Neural cell (in vitro differentiated cells): ENCODE data around the gene EXOC4.

ENCODE experiments used
- EP300 ChIP-seq: fragments of 450-650 bp; conservative IDR thresholded peaks from 2 replicates; pipeline ENCODE4 v1.6.1; 2014; ENCODE audit warnings: antibody characterized with exemption, mild to moderate bottlenecking, moderate library complexity; ENCODE audit not compliant: poor library complexity, severe bottlenecking
- MXI1 ChIP-seq: fragments of 450-650 bp; conservative IDR thresholded peaks from 2 replicates; pipeline ENCODE4 v1.6.1; 2014; ENCODE audit warnings: antibody characterized with exemption, mild to moderate bottlenecking; ENCODE audit not compliant: poor library complexity, severe bottlenecking
- POLR2AphosphoS5 ChIP-seq: IDR thresholded peaks from 2 replicates; pipeline ENCODE4 v1.6.1; 2012
- RAD21 ChIP-seq: fragments of 450-650 bp; conservative IDR thresholded peaks from 2 replicates; pipeline ENCODE4 v1.6.1; 2014; ENCODE audit warnings: antibody characterized with exemption, mild to moderate bottlenecking, moderate library complexity
- TAF1 ChIP-seq: IDR thresholded peaks from 2 replicates; pipeline ENCODE4 v1.6.1; 2012; ENCODE audit warnings: low read depth
- TF ChIP-seq, protein P1 (sequence below): fragments of 450-650 bp; IDR thresholded peaks from 2 replicates; pipeline ENCODE4 v1.5.1; 2014; ENCODE audit warnings: antibody characterized with exemption, mild to moderate bottlenecking, moderate library complexity; ENCODE audit not compliant: poor library complexity, severe bottlenecking

DNA sequence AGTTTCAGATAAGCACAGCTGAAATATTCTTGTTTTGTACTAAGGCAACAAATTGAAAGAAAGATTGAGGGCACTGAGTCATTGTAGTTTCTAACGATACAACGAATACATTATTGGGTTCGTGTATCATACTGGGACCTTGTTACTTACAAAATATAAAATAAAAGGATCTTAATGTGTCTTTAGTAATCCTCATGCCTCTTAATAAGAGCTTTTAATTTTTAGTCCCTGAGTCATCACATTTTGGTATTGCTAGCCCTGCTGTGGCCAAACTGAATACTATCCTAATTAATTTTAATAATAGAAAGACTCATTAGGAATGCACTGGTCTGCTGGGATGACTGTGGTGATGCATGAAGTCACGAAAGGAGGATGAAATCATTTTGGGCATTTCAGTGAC, 309.7 kb downstream of the EXOC4 start:
- TF ChIP-seq, protein P1, sequence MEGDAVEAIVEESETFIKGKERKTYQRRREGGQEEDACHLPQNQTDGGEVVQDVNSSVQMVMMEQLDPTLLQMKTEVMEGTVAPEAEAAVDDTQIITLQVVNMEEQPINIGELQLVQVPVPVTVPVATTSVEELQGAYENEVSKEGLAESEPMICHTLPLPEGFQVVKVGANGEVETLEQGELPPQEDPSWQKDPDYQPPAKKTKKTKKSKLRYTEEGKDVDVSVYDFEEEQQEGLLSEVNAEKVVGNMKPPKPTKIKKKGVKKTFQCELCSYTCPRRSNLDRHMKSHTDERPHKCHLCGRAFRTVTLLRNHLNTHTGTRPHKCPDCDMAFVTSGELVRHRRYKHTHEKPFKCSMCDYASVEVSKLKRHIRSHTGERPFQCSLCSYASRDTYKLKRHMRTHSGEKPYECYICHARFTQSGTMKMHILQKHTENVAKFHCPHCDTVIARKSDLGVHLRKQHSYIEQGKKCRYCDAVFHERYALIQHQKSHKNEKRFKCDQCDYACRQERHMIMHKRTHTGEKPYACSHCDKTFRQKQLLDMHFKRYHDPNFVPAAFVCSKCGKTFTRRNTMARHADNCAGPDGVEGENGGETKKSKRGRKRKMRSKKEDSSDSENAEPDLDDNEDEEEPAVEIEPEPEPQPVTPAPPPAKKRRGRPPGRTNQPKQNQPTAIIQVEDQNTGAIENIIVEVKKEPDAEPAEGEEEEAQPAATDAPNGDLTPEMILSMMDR = no peak
- no peak for TF ChIP-seq TAF1
- no peak for TF ChIP-seq MXI1
- TF ChIP-seq RAD21 = no peak
- no peak for TF ChIP-seq EP300
- no peak for TF ChIP-seq POLR2AphosphoS5
